SK-N-SH treated with all-trans-retinoic acid at 6 μM for 48 hours (cell line): ENCODE results near the gene RASA3.

Experiments
- CREB5 ChIP-seq: fragments of 250-450 bp; sonication (Bioruptor Pico); IDR thresholded peaks from 2 replicates; pipeline ENCODE4 v1.5.1; 2020; ENCODE audit warnings: low read depth, mild to moderate bottlenecking, moderate library complexity
- CSRNP3 ChIP-seq: fragments of 250-450 bp; sonication (Bioruptor Pico); IDR thresholded peaks from 2 replicates; pipeline ENCODE4 v1.5.1; 2021; ENCODE audit warnings: mild to moderate bottlenecking, moderate library complexity
- ISL1 ChIP-seq: fragments of 250-450 bp; sonication (Bioruptor Pico); IDR thresholded peaks from 2 replicates; pipeline ENCODE4 v2.1.2; 2022; ENCODE audit warnings: mild to moderate bottlenecking, moderate library complexity
- PATZ1 ChIP-seq: fragments of 250-450 bp; sonication (Bioruptor Pico); IDR thresholded peaks from 2 replicates; pipeline ENCODE4 v1.8.0; 2020; ENCODE audit warnings: mild to moderate bottlenecking, moderate library complexity, borderline replicate concordance
- PPARA ChIP-seq: fragments of 250-450 bp; sonication (Bioruptor Pico); IDR thresholded peaks from 2 replicates; pipeline ENCODE4 v1.5.0; 2020; ENCODE audit warnings: mild to moderate bottlenecking, borderline replicate concordance
- ZFP3 ChIP-seq: fragments of 250-450 bp; sonication (Bioruptor Pico); IDR thresholded peaks from 2 replicates; pipeline ENCODE4 v1.5.0; 2020; ENCODE audit warnings: mild to moderate bottlenecking, moderate library complexity
- ZNF8 ChIP-seq: fragments of 450-650 bp; formaldehyde crosslinking; IDR thresholded peaks from 2 replicates; pipeline ENCODE4 v1.5.0; 2020; ENCODE audit warnings: mild to moderate bottlenecking, moderate library complexity

GRCh38 chr13:114026481-114026880, 105.9 kb downstream of the RASA3 start:
- TF ChIP-seq CREB5 (CRISPR knock-in tag) (no peak), PATZ1 (CRISPR knock-in tag) (no peak), ISL1 (CRISPR knock-in tag) (no peak), ZFP3 (CRISPR knock-in tag) (no peak), ZNF8 (CRISPR knock-in tag) (no peak), PPARA (CRISPR knock-in tag) (no peak), CSRNP3 (CRISPR knock-in tag) (no peak)
